Myometrial cell (primary cell): ENCODE measurements around the gene INSYN1. TPM values are rescaled to one million over a fixed set of nuclear protein-coding genes. Genes with fewer than 3 reads are reported as not detected.

Experiments
- total RNA-seq: library from RNA; depleted of rRNA; stranded (reverse); fragments of >200 nt; gene quantifications from 2 replicates; pipeline ENCODE4 v1.2.3, GENCODE V29; 2015

Gene INSYN1
- total RNA-seq, result not detected in 2 replicates

DNA sequence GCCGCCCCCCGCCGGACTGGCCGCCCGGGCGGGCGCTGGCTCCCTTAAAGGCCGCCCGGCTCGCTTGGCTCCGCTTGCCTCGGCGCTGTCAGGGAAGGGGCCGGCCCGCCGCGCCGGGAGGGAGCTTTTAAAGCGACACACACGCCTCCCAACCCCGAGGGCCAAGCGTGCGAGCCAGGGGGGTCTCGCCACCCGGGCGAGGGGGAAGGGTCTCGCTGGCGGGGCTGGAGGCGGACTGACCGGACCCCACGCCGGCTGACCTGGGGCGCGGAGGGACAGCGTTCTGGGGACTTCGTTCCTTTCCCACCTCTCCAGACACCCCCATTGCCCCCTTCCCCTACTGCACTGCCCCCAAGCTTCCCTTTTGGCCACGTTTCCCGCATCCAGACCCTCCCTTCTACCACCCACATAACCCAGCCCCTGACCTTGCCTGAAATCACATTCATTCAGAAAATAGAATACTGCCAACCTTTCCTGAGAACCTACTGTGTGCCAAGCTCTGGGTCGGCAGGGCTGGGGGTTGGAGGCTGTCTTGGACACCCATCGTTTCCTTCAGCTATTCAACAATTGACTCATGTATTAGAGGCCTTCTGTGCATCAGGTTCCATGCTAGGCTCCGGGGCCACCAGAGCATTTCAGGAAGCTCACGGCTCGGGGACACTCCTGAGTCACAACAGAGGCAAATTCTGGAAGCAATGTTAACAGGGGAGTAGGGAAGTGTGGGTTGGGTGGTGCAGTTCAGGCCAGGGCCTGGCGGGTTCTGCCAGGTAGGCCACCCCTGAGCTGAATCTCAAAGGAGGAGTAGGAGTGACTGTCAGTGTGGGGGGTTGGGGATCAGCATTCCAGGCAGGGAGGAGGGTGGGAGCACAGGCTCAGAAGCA, at the start of gene INSYN1:
INSYN1 (minus strand) TSS at position 102 of the 881 bp plus-strand sequence. CDS start 2,221 bp downstream, outside the sequence.

Other genes with a start within 250 kb of the INSYN1 start
- gene NPTN, start 120.0 kb downstream of the INSYN1 start, total RNA-seq, result 133 and 148 TPM in 2 replicates
- 173 and 182 TPM in 2 replicates for gene CD276, start 69.0 kb downstream of the INSYN1 start, total RNA-seq
- not detected in 2 replicates for gene TBC1D21, start 120.2 kb upstream of the INSYN1 start, total RNA-seq
- gene LOXL1, start 173.1 kb upstream of the INSYN1 start, total RNA-seq, result 43.4 and 44.7 TPM in 2 replicates
- gene STOML1, start 238.9 kb upstream of the INSYN1 start, total RNA-seq, result 20.8 and 23.7 TPM in 2 replicates
- 48.1 and 50.2 TPM in 2 replicates for gene PML, start 241.4 kb upstream of the INSYN1 start, total RNA-seq